BE2C (cell line): ENCODE results near the gene CCL18.
"Not testable (repeated sequence)": the region's sequence is repeated elsewhere in the genome, so short reads cannot be mapped to it uniquely, and the experiment has no call there.

Source experiments
- DNase-seq: peaks from one replicate; pipeline ENCODE4 v3.0.0-alpha.2; 2020
- H3K27me3 ChIP-seq: fragments of 250-450 bp; sonication (Bioruptor Pico); 2 replicates; pipeline ENCODE4 v1.5.1; 2020; ENCODE audit warnings: mild to moderate bottlenecking
- H3K36me3 ChIP-seq: fragments of 250-450 bp; sonication (Bioruptor Pico); 2 replicates; pipeline ENCODE4 v1.5.1; 2020; ENCODE audit warnings: mild to moderate bottlenecking
- H3K4me1 ChIP-seq: fragments of 250-450 bp; sonication (Bioruptor Pico); 2 replicates; pipeline ENCODE4 v1.5.1; 2020
- H3K4me3 ChIP-seq: 2 replicates; pipeline ENCODE4 v1.5.1; 2011; ENCODE audit warnings: low read depth, low read length
- H3K9me3 ChIP-seq: fragments of 250-450 bp; sonication (Bioruptor Pico); 2 replicates; pipeline ENCODE4 v1.5.1; 2020
- CTCF ChIP-seq: IDR thresholded peaks from 2 replicates; pipeline ENCODE4 v1.5.1; 2012; ENCODE audit warnings: mild to moderate bottlenecking, low read depth, low read length

CCL18 gene

GRCh38 chr17:36094746-36095145 lies 30.7 kb downstream of the CCL18 start:
- Histone ChIP-seq H3K4me3 (no peak overlapping the region), H3K36me3 (no peaks in the 10 kb centered on the region), H3K9me3 (no peaks in the 10 kb centered on the region), H3K4me1 (no peaks in the 10 kb centered on the region), H3K27me3 (peaks cover 19% of the 10 kb centered on the region; the same call in 1 of the 2 replicates)
- no peak for TF ChIP-seq CTCF
- DNase-seq = no peak

DNA sequence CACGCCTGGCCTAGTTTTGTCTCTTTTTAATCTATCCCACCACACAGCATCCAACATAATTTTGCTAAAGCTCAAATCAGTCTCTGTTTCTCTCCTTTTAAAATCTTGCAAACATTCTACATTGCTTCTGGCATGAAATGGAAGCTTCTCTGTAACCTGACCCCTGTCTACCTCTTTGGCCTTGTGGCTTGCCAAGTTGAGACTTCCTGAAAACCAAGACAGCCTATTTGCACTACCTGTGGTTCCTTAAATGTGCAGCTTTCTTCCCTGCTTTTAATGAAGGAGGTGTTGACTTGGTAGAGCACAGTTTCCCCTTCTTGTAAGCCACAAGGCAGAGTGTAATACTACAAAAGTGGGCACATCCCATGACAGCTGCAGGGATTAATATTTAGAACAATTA lies 31.9 kb downstream of the CCL18 start:
- no peak for DNase-seq
- TF ChIP-seq CTCF = no peak
- Histone ChIP-seq H3K36me3 (no peaks in the 10 kb centered on the region), H3K4me1 (no peaks in the 10 kb centered on the region), H3K9me3 (no peaks in the 10 kb centered on the region), H3K27me3 (peaks cover 11% of the 10 kb centered on the region; the same call in 1 of the 2 replicates), H3K4me3 (no peak overlapping the region)

DNA sequence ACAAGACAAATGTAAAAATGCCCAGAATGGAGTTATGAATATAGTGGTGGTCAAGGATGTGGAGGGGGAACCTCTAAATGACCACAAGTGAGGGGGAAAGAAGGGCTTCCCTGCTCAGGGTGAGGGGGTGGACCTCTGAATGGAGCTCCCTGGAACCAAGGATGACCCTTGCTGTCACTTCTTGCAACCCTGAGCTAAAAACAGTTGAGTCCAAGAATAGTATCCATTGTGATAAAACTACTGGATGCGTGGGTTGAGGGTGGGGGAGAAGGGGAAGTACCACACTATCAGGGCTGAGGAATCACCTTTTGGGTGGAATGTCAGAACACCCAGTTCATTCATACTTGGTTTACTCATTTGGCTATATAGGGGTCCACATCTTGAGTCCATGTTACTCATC lies 34.9 kb downstream of the CCL18 start:
- H3K9me3 ChIP-seq, H3K4me1 ChIP-seq, H3K4me3 ChIP-seq, H3K36me3 ChIP-seq, DNase-seq, H3K27me3 ChIP-seq: not testable (repeated sequence)

GRCh38 chr17:36103401-36103975 lies 39.4 kb downstream of the CCL18 start, which contains the start of gene CCL4:
Gene CCL4 (plus strand): TSS chr17:36103827. CDS start chr17:36103906, 79 bp downstream.
- not testable (repeated sequence) for H3K4me3 ChIP-seq, H3K9me3 ChIP-seq, DNase-seq, H3K27me3 ChIP-seq, H3K4me1 ChIP-seq, H3K36me3 ChIP-seq

- H3K4me3 ChIP-seq, H3K36me3 ChIP-seq, DNase-seq, H3K27me3 ChIP-seq, H3K9me3 ChIP-seq, H3K4me1 ChIP-seq: not testable (repeated sequence)
Measured at GRCh38 chr17:36104246-36104645, 40.2 kb downstream of the CCL18 start.

DNA sequence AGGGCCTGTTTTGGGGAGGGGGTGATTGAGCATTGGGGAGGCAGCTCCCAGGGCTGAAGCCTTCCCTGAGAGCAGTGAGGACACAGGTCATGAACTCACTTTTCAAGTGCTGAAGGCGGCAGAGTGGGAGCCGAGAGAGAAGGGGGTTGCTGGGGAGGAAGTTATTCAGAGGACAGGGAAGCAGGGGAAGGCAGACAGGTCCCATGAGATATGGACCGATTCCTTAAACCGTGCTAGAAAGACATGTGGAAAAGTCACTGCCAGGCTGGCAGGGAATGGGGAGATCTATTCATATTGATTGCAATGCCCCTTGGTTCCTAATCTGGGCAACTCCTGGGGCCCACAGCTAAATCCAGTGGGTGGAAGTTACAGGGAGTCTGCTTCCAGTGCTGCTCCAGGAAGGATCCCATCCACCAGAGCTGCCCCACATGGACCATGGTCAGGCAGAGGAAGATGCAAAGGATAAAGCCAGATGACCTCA lies 40.7 kb downstream of the CCL18 start:
- no peak for TF ChIP-seq CTCF
- no peak overlapping the region for H3K4me3 ChIP-seq

GRCh38 chr17:36105781-36106492 lies 41.9 kb downstream of the CCL18 start:
- no peak for TF ChIP-seq CTCF
- Histone ChIP-seq H3K9me3 (no peaks in the 10 kb centered on the region), H3K27me3 (peaks cover 4% of the 10 kb centered on the region), H3K4me3 (no peak overlapping the region), H3K36me3 (no peaks in the 10 kb centered on the region), H3K4me1 (no peaks in the 10 kb centered on the region)
- no peak for DNase-seq

More for the DNA sequence above, 40.7 kb downstream of the CCL18 start:
- Histone ChIP-seq H3K4me1 (no peaks in the 10 kb centered on the region), H3K9me3 (no peaks in the 10 kb centered on the region), H3K36me3 (no peaks in the 10 kb centered on the region), H3K27me3 (peaks cover 4% of the 10 kb centered on the region)
- DNase-seq = no peak
